A549 (cell line): Measurements from ENCODE around the gene LMNA.

Experiments used
- MYC ChIP-seq: IDR thresholded peaks from 2 replicates; pipeline ENCODE4 v1.6.1; 2012; ENCODE audit warnings: mild to moderate bottlenecking, inconsistent platforms, low read length, improper control_type of control experiment, borderline replicate concordance
- POLR2A ChIP-seq: IDR thresholded peaks from 2 replicates; pipeline ENCODE4 v1.6.1; 2012; ENCODE audit warnings: mild to moderate bottlenecking, low read length
- RAD21 ChIP-seq, 2 experiments: fragments of >200 bp in 1 of 2; sonication (Bioruptor Twin) in 1 of 2; formaldehyde crosslinking in 1 of 2; IDR thresholded peaks in 1 of 2; conservative IDR thresholded peaks in 1 of 2; 2 replicates in 1 of 2; 3 replicates in 1 of 2; pipeline ENCODE4 v1.6.1; 2012 to 2018; ENCODE audit warnings: inconsistent platforms in 1 of 2
- TF ChIP-seq, protein P1 (sequence below): fragments of >200 bp; sonication (Bioruptor Twin); formaldehyde crosslinking; IDR thresholded peaks from 3 replicates; pipeline ENCODE4 v1.5.1; 2016
- TF ChIP-seq, protein P2 (sequence below): fragments of 200-600 bp; sonication (generic); IDR thresholded peaks from 2 replicates; pipeline ENCODE4 v1.6.1; 2016; ENCODE audit warnings: antibody characterized with exemption, mild to moderate bottlenecking, moderate library complexity
- TF ChIP-seq, protein P3 (sequence below): IDR thresholded peaks from 2 replicates; pipeline ENCODE4 v1.6.1; 2012

GRCh38 chr1:156134716-156135435 is 20.4 kb downstream of the LMNA start:
- TF ChIP-seq, protein P1, sequence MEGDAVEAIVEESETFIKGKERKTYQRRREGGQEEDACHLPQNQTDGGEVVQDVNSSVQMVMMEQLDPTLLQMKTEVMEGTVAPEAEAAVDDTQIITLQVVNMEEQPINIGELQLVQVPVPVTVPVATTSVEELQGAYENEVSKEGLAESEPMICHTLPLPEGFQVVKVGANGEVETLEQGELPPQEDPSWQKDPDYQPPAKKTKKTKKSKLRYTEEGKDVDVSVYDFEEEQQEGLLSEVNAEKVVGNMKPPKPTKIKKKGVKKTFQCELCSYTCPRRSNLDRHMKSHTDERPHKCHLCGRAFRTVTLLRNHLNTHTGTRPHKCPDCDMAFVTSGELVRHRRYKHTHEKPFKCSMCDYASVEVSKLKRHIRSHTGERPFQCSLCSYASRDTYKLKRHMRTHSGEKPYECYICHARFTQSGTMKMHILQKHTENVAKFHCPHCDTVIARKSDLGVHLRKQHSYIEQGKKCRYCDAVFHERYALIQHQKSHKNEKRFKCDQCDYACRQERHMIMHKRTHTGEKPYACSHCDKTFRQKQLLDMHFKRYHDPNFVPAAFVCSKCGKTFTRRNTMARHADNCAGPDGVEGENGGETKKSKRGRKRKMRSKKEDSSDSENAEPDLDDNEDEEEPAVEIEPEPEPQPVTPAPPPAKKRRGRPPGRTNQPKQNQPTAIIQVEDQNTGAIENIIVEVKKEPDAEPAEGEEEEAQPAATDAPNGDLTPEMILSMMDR: no peak
- TF ChIP-seq POLR2A (no peak), RAD21 (conservative IDR thresholded peaks at IDR 0.05 in 1 of 2, IDR thresholded peaks at IDR 0.05 in 1 of 2) (no peak), MYC (no peak)
- TF ChIP-seq, protein P2, sequence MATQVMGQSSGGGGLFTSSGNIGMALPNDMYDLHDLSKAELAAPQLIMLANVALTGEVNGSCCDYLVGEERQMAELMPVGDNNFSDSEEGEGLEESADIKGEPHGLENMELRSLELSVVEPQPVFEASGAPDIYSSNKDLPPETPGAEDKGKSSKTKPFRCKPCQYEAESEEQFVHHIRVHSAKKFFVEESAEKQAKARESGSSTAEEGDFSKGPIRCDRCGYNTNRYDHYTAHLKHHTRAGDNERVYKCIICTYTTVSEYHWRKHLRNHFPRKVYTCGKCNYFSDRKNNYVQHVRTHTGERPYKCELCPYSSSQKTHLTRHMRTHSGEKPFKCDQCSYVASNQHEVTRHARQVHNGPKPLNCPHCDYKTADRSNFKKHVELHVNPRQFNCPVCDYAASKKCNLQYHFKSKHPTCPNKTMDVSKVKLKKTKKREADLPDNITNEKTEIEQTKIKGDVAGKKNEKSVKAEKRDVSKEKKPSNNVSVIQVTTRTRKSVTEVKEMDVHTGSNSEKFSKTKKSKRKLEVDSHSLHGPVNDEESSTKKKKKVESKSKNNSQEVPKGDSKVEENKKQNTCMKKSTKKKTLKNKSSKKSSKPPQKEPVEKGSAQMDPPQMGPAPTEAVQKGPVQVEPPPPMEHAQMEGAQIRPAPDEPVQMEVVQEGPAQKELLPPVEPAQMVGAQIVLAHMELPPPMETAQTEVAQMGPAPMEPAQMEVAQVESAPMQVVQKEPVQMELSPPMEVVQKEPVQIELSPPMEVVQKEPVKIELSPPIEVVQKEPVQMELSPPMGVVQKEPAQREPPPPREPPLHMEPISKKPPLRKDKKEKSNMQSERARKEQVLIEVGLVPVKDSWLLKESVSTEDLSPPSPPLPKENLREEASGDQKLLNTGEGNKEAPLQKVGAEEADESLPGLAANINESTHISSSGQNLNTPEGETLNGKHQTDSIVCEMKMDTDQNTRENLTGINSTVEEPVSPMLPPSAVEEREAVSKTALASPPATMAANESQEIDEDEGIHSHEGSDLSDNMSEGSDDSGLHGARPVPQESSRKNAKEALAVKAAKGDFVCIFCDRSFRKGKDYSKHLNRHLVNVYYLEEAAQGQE: no peak
- TF ChIP-seq, protein P3, sequence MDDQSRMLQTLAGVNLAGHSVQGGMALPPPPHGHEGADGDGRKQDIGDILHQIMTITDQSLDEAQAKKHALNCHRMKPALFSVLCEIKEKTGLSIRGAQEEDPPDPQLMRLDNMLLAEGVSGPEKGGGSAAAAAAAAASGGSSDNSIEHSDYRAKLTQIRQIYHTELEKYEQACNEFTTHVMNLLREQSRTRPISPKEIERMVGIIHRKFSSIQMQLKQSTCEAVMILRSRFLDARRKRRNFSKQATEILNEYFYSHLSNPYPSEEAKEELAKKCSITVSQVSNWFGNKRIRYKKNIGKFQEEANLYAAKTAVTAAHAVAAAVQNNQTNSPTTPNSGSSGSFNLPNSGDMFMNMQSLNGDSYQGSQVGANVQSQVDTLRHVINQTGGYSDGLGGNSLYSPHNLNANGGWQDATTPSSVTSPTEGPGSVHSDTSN: no peak
